CD4-positive, alpha-beta T cell (primary cell): ENCODE measurements around the gene IL3. TPM values are rescaled to one million over a fixed set of nuclear protein-coding genes. Genes with fewer than 3 reads are reported as not detected.

Experiments used
- ATAC-seq: fragments of 200-7000 bp; cut with Tn5 transposase; one replicate; pipeline ENCODE4 v1.10.0; 2022; ENCODE audit warnings: mild to moderate bottlenecking; ENCODE audit not compliant: poor library complexity
- CTCF ChIA-PET: fragments of 350-600 bp; sonication (Branson Sonifier 250); formaldehyde crosslinking; loops from one replicate; lab custom pipeline; 2021; ENCODE audit warnings: antibody characterized with exemption, inconsistent platforms; lab: Charles Lee
- POLR2A ChIA-PET: fragments of 350-600 bp; sonication (Branson Sonifier 250); formaldehyde crosslinking; loops from one replicate; lab custom pipeline; 2021; ENCODE audit warnings: antibody characterized with exemption, inconsistent platforms; lab: Charles Lee
- DNase-seq, 14 experiments: peaks; one replicate each; pipeline ENCODE4 v3.0.0-alpha.2; 2013 to 2020; ENCODE audit warnings: mixed read lengths in 2 of 14
- H3K27ac ChIP-seq, 2 donors: one replicate each; pipeline versions ENCODE4 v1.5.1 to v1.7.0; 2013; ENCODE audit warnings: low read length in 2 of 2, low read depth in 1 of 2, mild to moderate bottlenecking in 1 of 2
- H3K27me3 ChIP-seq, 2 experiments: 1 replicate in 1 of 2; 2 replicates in 1 of 2; pipeline versions ENCODE4 v1.6.1 to v1.7.0; 2013; ENCODE audit warnings: low read length in 2 of 2, control low read depth in 1 of 2, mild to moderate bottlenecking in 1 of 2, moderate library complexity in 1 of 2; ENCODE audit not compliant: insufficient read depth in 2 of 2, control insufficient read depth in 1 of 2
- H3K36me3 ChIP-seq: one replicate; pipeline ENCODE4 v1.6.1; 2013; ENCODE audit warnings: low read length, control low read depth; ENCODE audit not compliant: insufficient read depth
- H3K4me1 ChIP-seq: one replicate; pipeline ENCODE4 v1.6.1; 2013; ENCODE audit warnings: low read length, control low read depth; ENCODE audit not compliant: insufficient read depth
- H3K4me3 ChIP-seq: one replicate; pipeline ENCODE4 v1.5.1; 2013; ENCODE audit warnings: mild to moderate bottlenecking, low read length, moderate library complexity
- H3K9me3 ChIP-seq, 2 experiments: 1 replicate in 1 of 2; 2 replicates in 1 of 2; pipeline versions ENCODE4 v1.6.1 to v1.7.0; 2013; ENCODE audit warnings: low read length in 2 of 2, mild to moderate bottlenecking in 2 of 2, control low read depth in 1 of 2, moderate library complexity in 1 of 2; ENCODE audit not compliant: control insufficient read depth in 1 of 2, insufficient read depth in 1 of 2
- H3K27ac Mint-ChIP-seq: one replicate; pipeline ENCODE4 v1.8.0; 2020; ENCODE audit warnings: mixed read lengths
- H3K27me3 Mint-ChIP-seq: one replicate; pipeline ENCODE4 v1.8.0; 2021; ENCODE audit warnings: mixed read lengths
- H3K36me3 Mint-ChIP-seq: one replicate; pipeline ENCODE4 v1.8.0; 2021; ENCODE audit warnings: low read depth, mixed read lengths
- H3K4me1 Mint-ChIP-seq: one replicate; pipeline ENCODE4 v1.8.0; 2021; ENCODE audit warnings: low read depth, mixed read lengths
- H3K4me3 Mint-ChIP-seq: one replicate; pipeline ENCODE4 v1.8.0; 2020; ENCODE audit warnings: mild to moderate bottlenecking, mixed read lengths
- H3K9me3 Mint-ChIP-seq: one replicate; pipeline ENCODE4 v1.8.0; 2020; ENCODE audit warnings: mixed read lengths
- CTCF ChIP-seq: fragments of 200-600 bp; IDR thresholded peaks from one replicate; pipeline ENCODE4 v1.8.0; 2022; ENCODE audit warnings: antibody characterized with exemption, mild to moderate bottlenecking
- intact Hi-C, 2 experiments: fragments of 100-400 bp; cut with DNase I in 1 of 2; cut with micrococcal nuclease in 1 of 2; formaldehyde crosslinking; loops; one replicate each; pipeline versions ENCODE4 v1.15.1 to v1.9.0; 2023 to 2025; cut with DNase I, micrococcal nuclease
- total RNA-seq, 174 experiments: library from RNA in 2 of 174; stranded (reverse) in 2 of 174; gene quantifications; one replicate each; pipeline ENCODE4 v1.2.3 and lab custom pipeline; 2021 to 2026

The IL3 gene
- total RNA-seq, 2 experiments from 2014 or later: not detected

GRCh38 chr5:132024117-132024435, 36.4 kb upstream of the IL3 start:
- no peak for ATAC-seq
- H3K36me3 ChIP-seq: no peaks in the 10 kb centered on the region
- no peak overlapping the region for H3K27ac Mint-ChIP-seq
- ChIA-PET POLR2A (no interaction called here), CTCF (no interaction called here)
- peaks cover 53% of the 10 kb centered on the region for H3K4me1 ChIP-seq
- no peaks in the 10 kb centered on the region for H3K9me3 ChIP-seq
- H3K4me3 ChIP-seq: no peak overlapping the region
- H3K9me3 Mint-ChIP-seq: no peaks in the 10 kb centered on the region
- no peak overlapping the region for H3K4me3 Mint-ChIP-seq
- intact Hi-C loops: loop anchor here in 1 of 2 experiments (5.0 kb wide), 1 partner anchor 33 kb away; no protein-coding TSS in a partner anchor
- peaks cover 25% of the 10 kb centered on the region for H3K4me1 Mint-ChIP-seq
- no peak for TF ChIP-seq CTCF
- no peaks in the 10 kb centered on the region for H3K27me3 Mint-ChIP-seq
- H3K27me3 ChIP-seq: no peaks in the 10 kb centered on the region
- DNase-seq: no peak
- no peaks in the 10 kb centered on the region for H3K36me3 Mint-ChIP-seq
- H3K27ac ChIP-seq: no peak overlapping the region

GRCh38 chr5:132024789-132025402, 35.6 kb upstream of the IL3 start:
- Histone ChIP-seq H3K27me3 (no peaks in the 10 kb centered on the region), H3K4me3 (no peak overlapping the region), H3K27ac (no peak overlapping the region), H3K9me3 (no peaks in the 10 kb centered on the region), H3K4me1 (peaks cover 45% of the 10 kb centered on the region), H3K36me3 (no peaks in the 10 kb centered on the region)
- Mint-ChIP-seq H3K4me3 (no peak overlapping the region), H3K27ac (no peak overlapping the region), H3K36me3 (no peaks in the 10 kb centered on the region), H3K4me1 (peaks cover 18% of the 10 kb centered on the region), H3K9me3 (no peaks in the 10 kb centered on the region), H3K27me3 (no peaks in the 10 kb centered on the region)
- TF ChIP-seq CTCF: no peak
- CTCF ChIA-PET: no interaction called here
- POLR2A ChIA-PET: no interaction called here
- ATAC-seq (no peak), DNase-seq (peak in 1 of 14 experiments; percentile 8)
- intact Hi-C loops: loop anchor here in 1 of 2 experiments (5.0 kb wide), 1 partner anchor 32 kb away; no protein-coding TSS in a partner anchor

- Mint-ChIP-seq H3K4me3 (no peak overlapping the region), H3K4me1 (peaks cover 12% of the 10 kb centered on the region), H3K36me3 (no peaks in the 10 kb centered on the region), H3K27ac (no peak overlapping the region), H3K27me3 (no peaks in the 10 kb centered on the region), H3K9me3 (no peaks in the 10 kb centered on the region)
- POLR2A ChIA-PET: no interaction called here
- no peak overlapping the region for H3K27ac ChIP-seq
- no peaks in the 10 kb centered on the region for H3K36me3 ChIP-seq
- DNase-seq: no peak
- no peak for ATAC-seq
- no peak for TF ChIP-seq CTCF
- H3K4me3 ChIP-seq: no peak overlapping the region
- CTCF ChIA-PET: no interaction called here
- peaks cover 39% of the 10 kb centered on the region for H3K4me1 ChIP-seq
- intact Hi-C loops: no loop called here
- no peaks in the 10 kb centered on the region for H3K27me3 ChIP-seq
- no peaks in the 10 kb centered on the region for H3K9me3 ChIP-seq
Observed at GRCh38 chr5:132025403-132025971, 35.0 kb upstream of the IL3 start.
